ENCODE data around the gene ITGAD.

- TF ChIP-seq CTCF (IDR thresholded peaks at IDR 0.05; ENCODE audit: low read depth, low read length): no peak
- no peak for TF ChIP-seq EZH2phosphoT487 (IDR thresholded peaks at IDR 0.05; ENCODE audit: low read depth)
Observed at GRCh38 chr16:31474173-31474714, 81.1 kb downstream of the ITGAD start.

All from OCI-LY3 (cell line).